ENCODE data around the gene HIKESHI.

- no peak for TF ChIP-seq POLR2AphosphoS5 (IDR thresholded peaks at IDR 0.05; ENCODE audit: low read depth, low read length)
- no peak for TF ChIP-seq POLR2A (IDR thresholded peaks at IDR 0.05; ENCODE audit: low read depth, low read length)
- TF ChIP-seq PAX5 (IDR thresholded peaks at IDR 0.05; ENCODE audit: insufficient read depth, low read length, severe bottlenecking) = no peak
- TF ChIP-seq TAF1 (IDR thresholded peaks at IDR 0.05; ENCODE audit: low read depth, low read length) = no peak
- no peak for TF ChIP-seq POU2F2 (IDR thresholded peaks at IDR 0.05; ENCODE audit: low read depth, low read length)
- no peak for TF ChIP-seq SPI1 (IDR thresholded peaks at IDR 0.05; ENCODE audit: low read depth, low read length)
Measured at GRCh38 chr11:86358720-86359119, 56.7 kb downstream of the HIKESHI start.
